NB4 (cell line): ENCODE results near the gene DRAM1.

Experiments
- MYC ChIP-seq: IDR thresholded peaks from 2 replicates; pipeline ENCODE4 v1.6.1; 2011; ENCODE audit warnings: low read depth, low read length
- POLR2A ChIP-seq: IDR thresholded peaks from 2 replicates; pipeline ENCODE4 v1.6.1; 2011; ENCODE audit warnings: mild to moderate bottlenecking; ENCODE audit not compliant: insufficient read length; ENCODE audit errors: extremely low read depth
- TF ChIP-seq, protein P1 (sequence below): IDR thresholded peaks from one replicate; pipeline ENCODE4 v1.5.1; 2012; ENCODE audit warnings: low read depth, low read length
- TF ChIP-seq, protein P2 (sequence below): IDR thresholded peaks from 2 replicates; pipeline ENCODE4 v1.6.1; 2011; ENCODE audit warnings: low read depth, low read length

DNA sequence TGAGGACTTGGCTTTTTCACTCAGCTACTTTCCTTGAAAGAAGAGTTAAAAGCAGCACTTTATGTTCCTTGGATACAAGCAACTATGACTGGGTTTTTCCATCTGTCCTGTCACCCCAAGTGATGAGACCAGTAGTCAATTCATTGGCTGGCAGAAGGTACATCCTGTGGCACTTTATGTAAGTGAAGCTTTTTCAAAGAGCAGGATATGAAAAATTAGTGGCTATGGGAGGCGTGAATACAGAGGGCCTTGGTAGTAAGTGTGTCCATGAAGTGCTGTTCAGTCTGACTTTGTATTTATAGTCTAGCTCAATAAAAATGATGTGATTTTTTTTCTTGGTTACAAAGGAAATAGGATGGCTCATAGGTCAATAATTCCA lies 68.8 kb downstream of the DRAM1 start:
- no peak for TF ChIP-seq MYC
- TF ChIP-seq, protein P1, sequence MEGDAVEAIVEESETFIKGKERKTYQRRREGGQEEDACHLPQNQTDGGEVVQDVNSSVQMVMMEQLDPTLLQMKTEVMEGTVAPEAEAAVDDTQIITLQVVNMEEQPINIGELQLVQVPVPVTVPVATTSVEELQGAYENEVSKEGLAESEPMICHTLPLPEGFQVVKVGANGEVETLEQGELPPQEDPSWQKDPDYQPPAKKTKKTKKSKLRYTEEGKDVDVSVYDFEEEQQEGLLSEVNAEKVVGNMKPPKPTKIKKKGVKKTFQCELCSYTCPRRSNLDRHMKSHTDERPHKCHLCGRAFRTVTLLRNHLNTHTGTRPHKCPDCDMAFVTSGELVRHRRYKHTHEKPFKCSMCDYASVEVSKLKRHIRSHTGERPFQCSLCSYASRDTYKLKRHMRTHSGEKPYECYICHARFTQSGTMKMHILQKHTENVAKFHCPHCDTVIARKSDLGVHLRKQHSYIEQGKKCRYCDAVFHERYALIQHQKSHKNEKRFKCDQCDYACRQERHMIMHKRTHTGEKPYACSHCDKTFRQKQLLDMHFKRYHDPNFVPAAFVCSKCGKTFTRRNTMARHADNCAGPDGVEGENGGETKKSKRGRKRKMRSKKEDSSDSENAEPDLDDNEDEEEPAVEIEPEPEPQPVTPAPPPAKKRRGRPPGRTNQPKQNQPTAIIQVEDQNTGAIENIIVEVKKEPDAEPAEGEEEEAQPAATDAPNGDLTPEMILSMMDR: no peak
- TF ChIP-seq POLR2A: no peak
- TF ChIP-seq, protein P2, sequence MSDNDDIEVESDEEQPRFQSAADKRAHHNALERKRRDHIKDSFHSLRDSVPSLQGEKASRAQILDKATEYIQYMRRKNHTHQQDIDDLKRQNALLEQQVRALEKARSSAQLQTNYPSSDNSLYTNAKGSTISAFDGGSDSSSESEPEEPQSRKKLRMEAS: no peak
